ENCODE data around the gene WNT4.

DNA sequence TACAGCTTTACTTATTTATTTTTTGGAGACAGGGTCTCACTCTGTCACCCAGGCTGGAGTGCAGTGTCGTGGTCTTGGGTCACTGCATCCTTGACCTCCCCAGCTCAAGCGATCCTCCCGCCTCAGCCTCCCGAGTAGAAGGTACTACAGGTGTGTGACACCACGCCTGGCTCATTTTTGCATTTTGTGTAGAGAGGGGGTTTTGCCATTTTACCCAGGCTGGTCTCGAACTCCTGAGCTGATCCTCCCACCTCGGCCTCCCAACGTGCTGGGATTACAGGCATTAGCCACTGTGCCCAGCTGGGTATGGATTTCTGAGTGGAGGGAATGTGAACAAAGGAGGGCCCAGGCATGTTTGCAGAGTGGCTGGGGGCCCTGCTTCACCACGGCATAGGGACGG, 44.1 kb downstream of the WNT4 start:
- no peak for TF ChIP-seq POLR2A (IDR thresholded peaks at IDR 0.05)
- TF ChIP-seq, protein P1, sequence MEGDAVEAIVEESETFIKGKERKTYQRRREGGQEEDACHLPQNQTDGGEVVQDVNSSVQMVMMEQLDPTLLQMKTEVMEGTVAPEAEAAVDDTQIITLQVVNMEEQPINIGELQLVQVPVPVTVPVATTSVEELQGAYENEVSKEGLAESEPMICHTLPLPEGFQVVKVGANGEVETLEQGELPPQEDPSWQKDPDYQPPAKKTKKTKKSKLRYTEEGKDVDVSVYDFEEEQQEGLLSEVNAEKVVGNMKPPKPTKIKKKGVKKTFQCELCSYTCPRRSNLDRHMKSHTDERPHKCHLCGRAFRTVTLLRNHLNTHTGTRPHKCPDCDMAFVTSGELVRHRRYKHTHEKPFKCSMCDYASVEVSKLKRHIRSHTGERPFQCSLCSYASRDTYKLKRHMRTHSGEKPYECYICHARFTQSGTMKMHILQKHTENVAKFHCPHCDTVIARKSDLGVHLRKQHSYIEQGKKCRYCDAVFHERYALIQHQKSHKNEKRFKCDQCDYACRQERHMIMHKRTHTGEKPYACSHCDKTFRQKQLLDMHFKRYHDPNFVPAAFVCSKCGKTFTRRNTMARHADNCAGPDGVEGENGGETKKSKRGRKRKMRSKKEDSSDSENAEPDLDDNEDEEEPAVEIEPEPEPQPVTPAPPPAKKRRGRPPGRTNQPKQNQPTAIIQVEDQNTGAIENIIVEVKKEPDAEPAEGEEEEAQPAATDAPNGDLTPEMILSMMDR (IDR thresholded peaks at IDR 0.05), result no peak

Measured in Peyer's patch (tissue), 4 donors.